ENCODE data around the gene DEFB121. TPM values are rescaled to one million over a fixed set of nuclear protein-coding genes. Genes with fewer than 3 reads are reported as not detected.

Gene DEFB121
- total and polyA plus RNA-seq, 9 of the 15 experiments (the other 6 are each of a cell fraction or from before 2014, with no cell fraction given): not detected

- H2AFZ ChIP-seq (ENCODE audit: low read depth, low read length): no peak overlapping the region
- H3K9me3 ChIP-seq (replicated peaks; ENCODE audit: control insufficient read depth, insufficient read depth, low read depth, low read length): no peaks in the 10 kb centered on the region
- intact Hi-C loops (cut with micrococcal nuclease): no loop called here
- no TSS peak for BruUV-seq (replicated peaks)
- FAIRE-seq (no peak), ATAC-seq (no peak), DNase-seq (ENCODE audit: extremely low read depth in 1 of 4, low spot score in 3 of 4) (no peak)
- ChIA-PET CTCF (ENCODE audit: low intra/inter-chr PET ratio) (no interaction called here), POLR2A (interaction anchor here (0.6 to 1.2 kb wide), 3 partner anchors 9 to 109 kb away, joined by 3 to 4 read pairs (median 3); no protein-coding TSS in a partner anchor)
- H3K9ac ChIP-seq (ENCODE audit: insufficient read depth in 1 of 2, low read depth in 2 of 2, low read length in 2 of 2): no peak overlapping the region
- no peak overlapping the region for H3K4me3 ChIP-seq
- no peaks in the 10 kb centered on the region for H3K79me2 ChIP-seq (ENCODE audit: control insufficient read depth, insufficient read depth, low read length)
- H3K4me1 ChIP-seq (replicated peaks in 1 of 2; ENCODE audit: control insufficient read depth in 2 of 2, insufficient read depth in 2 of 2, low read length in 2 of 2): peaks cover 0 to 3% of the 10 kb centered on the region in 2 experiments; a peak in 1 of 5 replicates
- H3K27ac ChIP-seq (ENCODE audit: extremely low read depth, low read depth, low read length): no peak overlapping the region
- no peaks in the 10 kb centered on the region for H3K36me3 ChIP-seq (ENCODE audit: control insufficient read depth, insufficient read depth, low read length)
- in situ Hi-C loops (cut with MboI): no loop called here
- no peaks in the 10 kb centered on the region for H3K9me1 ChIP-seq (ENCODE audit: control insufficient read depth, insufficient read depth, low read length)
- WGBS (ENCODE audit: insufficient coverage, low coverage, missing lambda C conversion rate): 0% methylated on average over 7 of the region's 8 CpGs
- H4K20me1 ChIP-seq (replicated peaks; ENCODE audit: control insufficient read depth, insufficient read depth, low read length): no peaks in the 10 kb centered on the region
- no peaks in the 10 kb centered on the region; a peak in 1 of 5 replicates for H3K27me3 ChIP-seq (ENCODE audit: control insufficient read depth in 2 of 2, insufficient read depth in 2 of 2, low read length in 2 of 2)
- no peak overlapping the region for H3K4me2 ChIP-seq (ENCODE audit: insufficient read depth, low read length)
- TF ChIP-seq BRF1 (IDR thresholded peaks at IDR 0.05; ENCODE audit: borderline replicate concordance, extremely low read depth, insufficient read length): no peak
- TF ChIP-seq ZBTB34 (CRISPR knock-in tag; IDR thresholded peaks at IDR 0.05): no peak
- TF ChIP-seq ARID2 (IDR thresholded peaks at IDR 0.05): no peak
- no peak for TF ChIP-seq ZNF431 (CRISPR knock-in tag; IDR thresholded peaks at IDR 0.05)
- TF ChIP-seq DLX4 (CRISPR knock-in tag; IDR thresholded peaks at IDR 0.05): no peak
- TF ChIP-seq ZNF280B (CRISPR knock-in tag; IDR thresholded peaks at IDR 0.05): no peak
- no peak for TF ChIP-seq ZNF282 (CRISPR knock-in tag; IDR thresholded peaks at IDR 0.05)
- no peak for TF ChIP-seq LEF1 (IDR thresholded peaks at IDR 0.05)
- no peak for TF ChIP-seq PREB (CRISPR knock-in tag; IDR thresholded peaks at IDR 0.05)
- TF ChIP-seq TAL1 (IDR thresholded peaks at IDR 0.05): no peak
- no peak for TF ChIP-seq FOXK1 (CRISPR knock-in tag; IDR thresholded peaks at IDR 0.05; ENCODE audit: borderline replicate concordance)
- TF ChIP-seq FOXA1 (IDR thresholded peaks at IDR 0.05; ENCODE audit: borderline replicate concordance): no peak
- no peak for TF ChIP-seq KLF10 (CRISPR knock-in tag; IDR thresholded peaks at IDR 0.05)
- no peak for TF ChIP-seq POLR2B (IDR thresholded peaks at IDR 0.05; ENCODE audit: low read depth, partially characterized antibody)
- no peak for TF ChIP-seq TFAM (CRISPR knock-in tag; conservative IDR thresholded peaks at IDR 0.05)
- TF ChIP-seq ARID3B (CRISPR knock-in tag; IDR thresholded peaks at IDR 0.05; ENCODE audit: borderline replicate concordance): no peak
- TF ChIP-seq ARHGAP35 (IDR thresholded peaks at IDR 0.05; ENCODE audit: partially characterized antibody): no peak
These were observed 43.7 kb upstream of the DEFB121 start for GRCh38 chr20:31449511-31450414.
